NCI-H128 (cell line): ENCODE measurements around the gene ZIC3.

Source experiments
- DNase-seq: peaks from one replicate; lab custom pipeline; 2025; ENCODE audit not compliant: unreplicated experiment; lab: John Stamatoyannopoulos, UW

The ZIC3 gene

DNA sequence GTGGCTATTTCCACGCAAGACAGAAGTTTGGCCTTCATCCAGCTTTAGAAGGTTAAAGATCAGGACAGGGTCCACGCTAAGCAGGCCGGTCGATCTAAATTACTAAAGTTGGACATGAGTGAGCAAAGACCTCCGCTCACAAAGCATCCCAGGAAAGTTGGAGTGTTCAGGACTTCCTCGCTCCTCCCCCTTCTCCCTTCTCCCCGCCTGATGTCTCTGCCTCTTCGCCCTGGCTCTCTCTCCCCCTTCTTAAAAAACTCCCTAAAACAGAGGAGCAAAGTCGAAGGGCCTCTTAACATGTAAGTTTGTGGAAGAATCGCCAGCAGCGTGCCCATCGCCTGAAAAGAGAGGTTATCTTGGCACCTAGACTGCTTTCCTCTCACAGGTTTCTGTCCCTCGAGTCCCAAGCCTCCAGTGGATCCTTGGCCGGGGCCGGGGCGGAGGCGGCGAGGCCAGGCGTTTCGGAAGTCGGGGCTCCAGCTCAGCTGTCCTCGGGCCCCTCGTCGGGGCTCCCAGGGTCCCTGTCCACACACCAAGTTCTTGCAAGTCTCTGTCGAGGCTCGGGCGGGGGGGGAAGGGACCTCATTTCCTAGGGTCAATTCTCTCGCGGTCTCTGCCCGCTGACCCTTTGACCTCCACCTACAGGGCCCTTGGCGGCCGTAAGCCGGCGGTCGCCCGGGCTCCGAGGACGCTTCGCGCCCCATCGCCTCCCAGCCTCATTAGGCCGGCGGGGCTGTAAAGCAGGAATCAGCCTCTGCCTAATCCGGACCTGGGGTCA lies 7.6 kb downstream of the ZIC3 start:
- no peak for DNase-seq

- DNase-seq = no peak
Observed at GRCh38 chrX:137574102-137574783, 8.3 kb downstream of the ZIC3 start.

DNA sequence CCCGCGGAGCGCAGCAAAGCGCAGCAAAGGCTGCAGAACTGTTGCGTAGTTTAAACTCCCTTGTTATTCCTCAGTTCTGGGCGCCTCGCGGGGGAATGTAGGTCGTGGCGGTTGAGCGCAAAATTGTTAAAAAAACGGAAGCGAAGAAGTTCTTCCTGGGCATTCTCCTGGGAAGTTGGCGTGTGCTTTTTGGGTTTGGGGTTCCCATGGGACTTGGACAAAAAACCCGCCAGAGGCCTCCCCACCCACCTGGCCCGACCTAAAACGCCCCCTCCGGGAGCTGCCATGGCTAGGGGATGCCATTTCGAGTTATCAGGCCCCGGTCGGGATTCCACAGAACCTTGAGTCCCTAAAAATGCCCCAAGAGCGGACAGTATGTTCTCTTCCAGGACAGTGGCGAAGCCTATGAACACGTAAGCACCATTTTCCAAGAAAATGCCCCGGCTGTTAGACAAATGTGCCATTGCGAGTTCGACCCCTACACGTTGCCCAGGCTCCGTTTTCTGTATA lies 8.9 kb downstream of the ZIC3 start:
- DNase-seq = no peak

- DNase-seq = no peak
Observed at GRCh38 chrX:137575596-137576255, 9.8 kb downstream of the ZIC3 start.

DNA sequence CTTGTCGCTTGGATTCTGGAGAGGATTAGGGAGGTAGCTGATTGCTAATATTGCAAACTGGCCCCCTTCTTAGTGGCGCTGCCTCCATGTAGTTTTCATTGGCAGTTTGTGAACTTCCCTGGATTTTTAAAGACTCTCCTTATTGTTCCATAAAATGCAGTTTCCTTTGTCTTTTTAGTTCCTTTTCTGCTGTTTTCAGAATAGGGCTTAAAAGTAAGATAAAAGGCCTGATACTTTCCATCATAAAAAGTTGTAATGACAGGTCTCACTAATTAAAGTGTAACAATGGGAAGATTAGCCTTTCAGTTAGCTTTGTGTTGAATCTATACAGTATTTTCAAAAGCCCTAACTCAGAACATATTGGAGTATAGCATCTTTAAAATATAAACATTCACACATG lies 21.2 kb downstream of the ZIC3 start:
- DNase-seq = no peak

GRCh38 chrX:137600769-137601168 lies 34.8 kb downstream of the ZIC3 start:
- DNase-seq = no peak
